HG03108 (cell line): Measurements from ENCODE around the gene EFHC1.
A peak's percentile ranks its signal among the peaks of the same experiment; 100 is the strongest.
"Not testable (repeated sequence)": the region's sequence is repeated elsewhere in the genome, so short reads cannot be mapped to it uniquely, and the experiment has no call there.

Experiments used
- ATAC-seq: cut with Tn5 transposase; IDR thresholded peaks from one replicate; pipeline ENCODE4 v1.9.1; 2021; ENCODE audit warnings: moderate library complexity; ENCODE audit not compliant: unreplicated experiment

The EFHC1 gene

DNA sequence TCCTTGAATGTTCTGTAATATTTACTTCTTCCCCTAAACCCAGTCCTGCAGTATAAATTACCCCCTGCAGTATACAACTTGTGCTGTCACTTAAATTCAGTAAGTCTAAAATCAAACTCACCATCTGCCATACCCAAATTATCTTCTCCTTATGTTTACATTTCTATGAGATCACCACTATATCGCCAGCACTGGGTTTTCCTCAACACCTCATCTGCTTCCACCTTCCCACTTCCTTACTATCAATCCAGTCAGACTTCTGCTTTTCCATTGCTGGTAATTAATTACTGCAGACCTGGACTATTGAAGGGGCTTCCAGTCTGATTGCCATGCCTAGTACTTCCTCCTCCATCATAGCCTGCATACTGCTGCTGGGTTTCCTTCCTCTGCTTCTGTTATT, 15.2 kb downstream of the EFHC1 start:
- no peak for ATAC-seq

DNA sequence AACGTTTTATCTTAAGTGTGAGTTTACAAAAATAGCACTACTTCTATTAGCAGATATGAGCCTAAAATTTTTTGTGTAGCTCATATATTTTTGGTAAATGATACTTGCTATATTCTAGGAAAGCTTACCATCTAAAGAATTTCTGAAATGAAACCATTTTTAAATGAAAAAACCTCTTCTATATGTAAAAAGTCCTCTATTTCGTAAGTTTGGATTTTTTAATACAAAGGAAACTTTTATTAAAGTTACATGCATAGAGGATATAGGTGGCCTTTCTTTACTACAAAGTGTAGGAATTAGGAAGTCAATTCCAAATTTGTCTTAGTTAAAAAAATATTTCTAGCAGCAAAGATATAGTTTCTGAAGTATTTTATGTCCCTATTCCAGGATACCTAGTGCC, 18.8 kb downstream of the EFHC1 start:
- ATAC-seq, result no peak

DNA sequence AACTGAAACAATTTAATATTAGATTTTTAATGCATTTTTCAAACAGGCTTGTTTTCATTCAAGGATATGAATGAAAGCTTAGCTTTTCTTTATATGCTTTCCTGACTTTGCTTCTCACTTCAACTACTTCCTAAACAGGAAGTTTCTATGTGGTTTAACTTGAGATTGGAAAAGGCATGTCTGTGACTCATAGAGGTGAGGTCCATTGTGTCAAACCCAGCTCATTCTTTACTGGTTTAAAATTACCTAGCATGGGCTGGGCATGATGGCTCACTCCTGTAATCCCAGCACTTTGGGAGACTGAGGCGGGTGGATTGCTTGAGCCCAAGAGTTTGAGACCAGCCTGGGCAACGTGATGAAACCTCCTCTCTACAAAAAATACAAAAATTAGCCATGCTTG, 34.4 kb downstream of the EFHC1 start:
- no peak for ATAC-seq

DNA sequence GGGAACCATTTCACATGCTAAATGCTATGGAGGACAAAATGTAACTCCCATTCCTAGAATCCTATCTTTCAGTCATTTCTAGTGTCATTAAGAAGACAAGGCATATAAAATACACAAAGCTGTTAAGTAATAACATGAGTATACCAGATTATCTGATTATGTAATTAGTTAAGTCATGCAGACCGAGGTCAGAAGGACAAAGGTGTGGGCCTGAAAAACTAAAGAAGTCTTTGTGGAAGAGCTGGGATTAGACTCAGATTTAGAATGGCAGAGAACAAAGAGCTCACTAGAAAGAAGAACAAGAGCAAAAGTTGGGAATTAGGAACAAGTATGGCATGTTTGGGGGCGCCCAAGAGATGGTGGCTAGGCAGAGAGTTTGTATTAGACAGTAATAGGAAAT, 37.0 kb downstream of the EFHC1 start:
- ATAC-seq, result no peak

DNA sequence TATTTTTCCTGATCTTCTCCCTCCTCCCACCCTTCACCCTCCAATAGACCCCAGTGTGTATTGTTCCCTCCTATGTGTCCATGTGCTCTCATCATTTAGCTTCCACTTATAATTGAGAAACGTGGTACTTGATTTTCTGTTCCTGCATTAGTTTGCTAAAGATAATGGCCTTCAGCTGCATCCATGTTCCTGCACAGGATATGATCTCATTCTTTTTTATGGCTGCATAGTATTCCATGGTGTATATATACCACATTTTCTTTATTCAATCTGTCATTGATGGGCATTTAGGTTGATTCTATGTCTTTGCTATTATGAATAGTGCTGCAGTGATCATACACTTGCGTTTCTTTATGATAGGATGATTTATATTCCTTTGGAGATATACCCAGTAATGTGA, 41.1 kb downstream of the EFHC1 start:
- not testable (repeated sequence) for ATAC-seq

DNA sequence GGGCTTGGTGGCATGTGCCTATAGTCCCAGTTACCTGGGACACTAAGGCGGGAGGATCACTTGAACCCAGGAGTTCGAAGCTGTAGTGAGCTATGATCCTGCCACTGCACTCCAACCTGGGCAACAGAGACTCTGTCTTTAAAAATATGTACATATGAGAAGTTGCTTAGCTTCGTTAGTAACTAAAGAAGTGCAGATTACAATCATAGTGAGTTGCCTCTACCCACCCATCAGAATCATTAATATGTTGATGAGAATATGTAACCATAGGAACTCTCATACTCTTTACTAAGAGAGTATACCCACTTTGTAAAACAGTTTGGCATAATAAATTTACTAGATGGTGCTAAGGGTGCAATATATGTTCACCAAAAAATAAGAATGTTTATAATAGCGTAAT, 54.0 kb downstream of the EFHC1 start:
- ATAC-seq, result no peak

DNA sequence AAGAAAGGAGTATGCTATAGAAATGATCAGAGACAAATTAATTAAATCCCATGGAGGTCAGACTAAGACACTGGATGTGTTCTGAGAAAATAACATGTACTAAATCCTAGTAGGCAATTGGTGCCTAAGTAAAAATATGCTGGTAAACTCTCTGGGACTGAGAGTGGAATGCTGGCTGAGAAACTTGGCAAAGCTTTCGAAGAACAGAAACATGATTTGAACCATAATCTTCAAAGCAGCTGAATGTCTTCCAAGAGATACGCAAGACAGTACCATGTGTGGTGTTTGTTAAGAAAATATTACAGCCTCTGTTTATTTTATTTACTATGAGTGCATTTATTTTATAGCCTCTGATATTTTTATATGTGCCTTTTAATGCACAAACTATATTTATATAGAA, 55.2 kb downstream of the EFHC1 start:
- ATAC-seq, result no peak

DNA sequence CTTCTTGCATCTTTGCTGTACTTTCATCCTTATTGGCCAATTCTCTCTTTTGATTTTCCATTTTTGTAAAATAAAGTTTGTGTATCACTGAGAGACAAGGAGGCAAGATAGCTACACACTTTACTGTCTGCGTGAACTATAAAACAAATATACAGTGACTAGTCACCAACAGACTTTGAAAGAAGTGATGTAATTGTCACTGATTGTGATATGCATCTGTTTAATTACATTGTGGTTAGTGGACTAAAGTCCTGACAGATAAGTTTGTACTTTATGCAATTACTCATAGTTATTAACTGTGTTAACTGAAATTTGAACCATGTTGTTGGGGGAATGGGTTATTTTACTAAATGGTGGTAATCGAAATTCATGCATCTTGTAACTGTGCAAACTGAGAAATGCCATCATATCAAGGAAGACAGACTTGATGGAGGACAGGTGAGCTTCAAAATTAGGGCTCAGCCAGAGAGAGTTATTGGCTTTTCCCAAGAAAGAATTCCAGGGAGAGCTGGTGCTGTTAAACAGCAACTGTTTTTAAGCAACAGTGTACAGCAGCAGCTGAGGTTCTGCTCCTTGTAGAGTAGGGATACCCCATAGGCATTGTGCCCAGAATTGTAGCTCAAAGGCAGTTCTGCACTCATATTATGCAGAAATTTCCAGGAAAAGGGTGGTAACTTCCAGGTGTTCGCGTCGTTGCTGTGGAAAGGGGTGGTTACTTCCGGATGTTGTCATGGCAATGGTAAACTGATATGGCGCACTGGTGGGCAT, 62.9 kb downstream of the EFHC1 start:
- ATAC-seq, result no peak

DNA sequence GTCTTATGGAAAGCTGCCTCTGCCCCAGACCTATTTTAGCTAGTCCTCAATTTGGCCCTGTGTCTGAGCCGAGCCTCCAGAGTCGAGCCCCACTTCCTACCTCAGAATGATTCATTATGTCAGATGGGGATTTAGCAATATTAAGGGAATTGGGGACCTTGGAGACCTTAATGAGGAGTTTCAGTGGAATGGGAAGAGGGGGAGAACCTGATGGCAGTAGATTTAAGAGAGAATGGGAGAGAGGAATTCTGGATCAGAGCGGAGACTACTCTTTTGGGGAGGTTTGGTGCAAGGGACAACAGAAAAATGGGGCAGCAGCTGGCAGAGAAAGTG, 63.5 kb downstream of the EFHC1 start:
- no peak for ATAC-seq

DNA sequence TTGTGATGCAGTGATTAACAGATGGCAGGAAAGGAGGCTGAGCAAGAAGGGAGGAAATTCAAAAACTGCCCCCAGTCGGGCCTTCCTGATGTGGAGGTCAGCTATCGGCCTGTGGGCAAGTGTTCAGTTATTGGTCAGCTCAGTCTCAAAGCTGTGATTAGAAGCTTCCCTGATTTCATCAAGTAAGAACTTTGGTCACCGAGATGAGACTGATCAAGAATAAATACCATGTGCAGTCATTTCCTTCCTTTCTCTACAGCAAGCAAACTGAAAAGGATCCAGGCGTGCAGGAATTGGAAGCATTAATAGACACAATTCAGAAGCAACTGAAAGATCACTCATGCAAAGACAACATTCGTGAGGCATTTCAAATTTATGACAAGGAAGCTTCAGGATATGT, 69.7 kb downstream of the EFHC1 start:
- no peak for ATAC-seq

DNA sequence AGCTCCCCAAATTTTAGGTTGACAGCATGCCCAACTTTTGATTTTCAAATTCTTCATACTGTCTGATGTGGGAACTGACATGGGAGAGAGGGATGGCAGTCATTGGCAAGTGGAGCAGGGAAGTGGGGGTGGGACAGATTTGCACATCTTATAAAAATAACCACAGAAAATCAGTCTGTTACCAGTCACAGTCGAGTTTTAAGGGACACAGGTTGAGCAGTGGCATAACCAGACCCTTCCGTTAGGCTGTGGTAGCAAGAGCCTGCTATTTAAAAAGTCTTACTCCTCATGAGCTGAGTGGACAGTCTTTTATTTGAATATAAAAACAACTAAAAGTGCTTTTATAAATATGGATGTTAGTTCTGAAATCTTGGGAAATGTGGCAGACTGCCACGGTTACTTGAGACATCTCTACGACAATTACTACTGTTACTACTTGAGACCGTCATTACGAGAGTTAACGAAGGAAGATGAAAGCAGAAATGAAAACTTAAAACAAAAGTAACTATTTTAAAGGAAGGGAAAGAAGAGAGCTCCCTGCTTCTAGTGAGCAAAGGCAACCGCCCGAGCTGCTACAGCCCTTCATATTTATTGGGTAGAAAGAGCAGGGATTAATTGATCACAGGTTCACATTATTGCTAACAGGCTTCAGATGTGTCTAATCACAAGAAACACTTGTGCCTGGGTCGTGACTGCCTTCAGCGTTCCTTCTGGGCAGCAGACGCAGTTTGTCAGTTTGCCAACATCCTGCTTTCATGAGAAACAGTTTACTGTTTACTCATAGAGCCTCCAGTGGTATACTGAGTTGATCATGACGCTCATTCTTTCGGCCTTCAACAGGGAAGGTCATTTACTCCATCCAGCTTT, 71.3 kb downstream of the EFHC1 start:
- ATAC-seq, result peak; percentile 54

DNA sequence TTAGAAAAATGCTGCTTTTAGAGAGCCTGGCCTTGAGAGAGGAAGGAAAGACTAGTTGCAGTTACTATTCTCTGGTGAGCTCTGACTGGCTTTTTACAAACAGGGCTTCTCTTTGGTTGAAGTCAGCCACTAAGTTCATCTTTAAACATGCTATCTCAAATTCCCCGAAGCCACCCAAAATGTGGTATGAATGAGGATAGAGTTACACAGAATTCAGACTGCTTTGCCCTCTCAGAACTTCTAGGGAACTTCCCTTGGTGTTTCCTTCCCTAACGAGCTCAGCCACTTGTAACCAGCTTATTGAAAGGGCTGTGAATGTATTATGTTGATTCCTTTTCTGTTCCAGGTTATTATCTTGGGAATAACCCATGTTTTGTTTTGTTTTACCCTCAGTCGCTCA, 73.5 kb downstream of the EFHC1 start:
- ATAC-seq, result peak; percentile 13

DNA sequence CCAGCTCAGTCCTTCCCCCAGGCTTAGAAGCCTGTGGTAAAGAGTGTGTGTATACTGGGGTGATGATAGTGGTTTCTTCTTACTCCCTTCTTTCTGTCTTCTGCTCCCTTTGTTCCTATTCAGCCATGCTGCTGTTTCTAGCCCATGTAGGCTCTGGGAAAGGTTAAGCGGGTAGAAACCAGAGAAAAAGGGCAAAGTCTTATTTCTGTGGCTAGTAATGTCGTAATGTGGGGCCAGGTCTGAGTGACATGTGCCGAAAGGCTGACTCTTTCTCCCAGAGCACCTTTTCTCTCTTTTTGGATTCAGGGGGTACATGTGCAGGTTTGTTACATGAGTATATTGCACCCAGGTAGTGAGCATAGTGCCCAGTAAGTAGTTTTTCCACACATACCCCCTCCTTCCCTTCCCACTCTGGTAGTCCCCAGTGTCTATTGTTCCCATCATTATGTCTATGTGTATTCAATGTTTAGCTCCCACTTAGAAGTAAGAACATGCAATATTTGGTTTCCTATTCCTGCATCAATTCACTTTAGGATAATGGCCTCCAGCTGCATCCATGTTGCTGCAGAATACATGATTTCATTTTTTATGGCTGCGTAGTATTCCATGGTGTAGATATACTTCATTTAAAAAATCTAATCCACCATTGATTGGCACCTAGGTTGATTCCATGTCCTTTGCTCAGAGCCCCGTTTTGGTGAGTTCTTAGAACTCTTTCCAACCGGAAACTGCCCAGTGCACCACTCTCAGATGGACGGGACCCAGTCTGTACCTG, 74.3 kb downstream of the EFHC1 start:
- ATAC-seq, result no peak

DNA sequence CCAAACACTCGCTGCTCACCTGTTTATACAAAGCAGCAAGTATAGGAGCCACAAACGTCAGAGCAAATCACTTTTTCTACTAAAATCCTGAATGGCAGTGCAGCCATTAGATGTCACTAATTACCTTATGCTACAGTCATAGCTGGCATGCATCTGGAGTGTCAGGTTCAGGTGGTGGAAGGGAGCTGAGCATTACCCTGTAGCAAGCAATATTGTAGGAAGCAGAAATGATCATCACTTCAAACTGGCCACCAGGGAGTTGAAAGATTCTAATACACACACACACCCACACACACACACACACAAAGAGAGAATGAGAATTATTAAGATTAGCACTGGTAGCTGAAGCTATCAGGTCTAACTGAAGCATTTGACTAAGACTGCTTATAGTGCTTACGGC, 75.8 kb downstream of the EFHC1 start:
- no peak for ATAC-seq

DNA sequence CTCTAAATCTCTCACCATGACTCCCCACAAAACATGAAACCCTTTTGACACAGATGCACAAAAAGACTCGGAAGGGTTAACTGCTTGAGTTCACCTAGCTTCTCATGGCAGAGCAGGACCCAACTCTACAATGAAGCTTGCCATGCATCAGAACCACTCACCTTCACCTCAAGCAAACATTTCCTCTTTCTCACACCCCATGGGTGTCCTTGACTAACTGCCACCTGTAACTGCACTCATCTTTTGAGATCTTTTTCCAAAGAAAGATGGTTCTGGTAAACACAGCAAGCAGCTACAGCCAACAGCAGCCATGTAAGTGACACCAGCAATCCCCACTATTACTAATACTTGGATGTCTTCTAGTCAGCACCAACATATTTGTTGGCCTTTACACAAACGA, 76.5 kb downstream of the EFHC1 start:
- ATAC-seq, result no peak

DNA sequence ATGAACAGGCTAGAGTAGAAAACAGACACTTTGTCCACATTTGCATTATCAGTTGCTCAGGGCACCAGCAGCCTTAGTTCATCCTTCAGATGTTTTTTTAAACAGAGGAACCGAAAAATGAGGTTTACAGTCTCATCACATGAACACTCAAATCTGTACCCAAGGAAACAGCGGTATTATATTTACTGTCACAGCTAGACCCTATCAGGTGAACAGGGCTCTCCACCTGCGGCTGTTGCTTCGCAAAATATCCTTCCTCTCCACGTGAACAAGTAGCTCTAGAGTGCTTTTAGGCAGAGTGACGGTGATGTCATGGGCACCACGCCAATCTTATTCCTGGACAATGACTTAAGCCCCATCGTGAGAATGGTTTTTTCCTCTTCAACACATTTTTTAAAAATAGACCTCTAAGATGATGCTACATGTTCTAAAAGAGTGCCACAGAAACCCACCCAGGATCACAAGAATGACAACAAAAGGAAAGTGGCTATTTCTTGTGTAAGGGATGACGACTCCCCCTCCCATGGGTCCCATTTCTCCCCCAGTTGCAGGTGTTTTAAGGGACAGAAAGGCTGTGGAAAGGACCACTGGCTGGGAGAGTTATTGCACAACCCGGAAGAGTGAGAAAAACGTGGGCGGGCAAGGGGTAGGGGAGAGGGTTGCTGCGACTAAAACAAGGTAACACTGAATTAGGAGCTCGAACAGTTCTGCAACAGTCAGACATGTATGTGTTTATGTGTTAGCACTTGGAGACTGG, 77.7 kb downstream of the EFHC1 start:
- ATAC-seq, result peak; percentile 81

DNA sequence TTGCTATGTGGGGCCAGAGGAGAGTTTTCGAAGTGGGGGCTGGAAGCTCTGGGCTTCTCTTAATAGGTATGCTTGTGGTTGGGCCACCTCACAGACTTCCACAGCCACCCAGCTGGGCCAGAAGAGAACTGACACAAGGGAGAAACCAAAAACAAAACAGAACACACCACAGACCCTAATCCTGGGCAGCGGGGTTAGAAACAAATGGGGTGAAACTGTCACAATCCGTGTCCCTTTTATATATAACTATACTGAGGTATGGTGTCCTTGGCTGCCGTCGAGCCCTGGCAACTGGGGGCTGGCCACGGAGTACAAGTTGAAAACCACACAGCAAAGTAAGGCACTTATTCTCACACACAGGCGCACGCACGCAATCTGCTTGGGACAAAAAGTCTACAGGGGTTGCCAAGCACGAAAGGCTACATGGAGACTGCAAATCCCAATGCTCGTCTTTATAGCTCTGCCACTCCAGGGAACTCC, 78.4 kb downstream of the EFHC1 start:
- peak; percentile 33 for ATAC-seq

DNA sequence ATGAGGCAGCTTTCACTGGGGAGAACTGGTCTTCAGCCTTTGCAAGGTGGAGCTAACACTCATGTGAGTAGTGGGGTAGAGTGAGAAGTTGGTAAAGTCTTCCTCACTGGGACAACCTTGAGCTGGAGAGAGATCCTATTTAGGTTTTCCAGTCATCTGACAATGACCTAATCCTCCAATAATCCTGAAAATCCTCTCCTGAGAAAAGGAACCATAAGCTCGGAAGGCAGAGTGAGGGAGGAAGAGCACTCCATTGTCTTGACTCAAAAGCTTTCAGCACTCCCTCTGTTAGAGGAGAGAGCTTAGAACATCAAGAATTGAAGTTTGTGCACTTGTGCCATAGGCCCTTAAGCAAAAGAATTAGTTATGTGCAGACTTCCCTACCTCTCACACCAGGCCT, 78.9 kb downstream of the EFHC1 start:
- no peak for ATAC-seq

DNA sequence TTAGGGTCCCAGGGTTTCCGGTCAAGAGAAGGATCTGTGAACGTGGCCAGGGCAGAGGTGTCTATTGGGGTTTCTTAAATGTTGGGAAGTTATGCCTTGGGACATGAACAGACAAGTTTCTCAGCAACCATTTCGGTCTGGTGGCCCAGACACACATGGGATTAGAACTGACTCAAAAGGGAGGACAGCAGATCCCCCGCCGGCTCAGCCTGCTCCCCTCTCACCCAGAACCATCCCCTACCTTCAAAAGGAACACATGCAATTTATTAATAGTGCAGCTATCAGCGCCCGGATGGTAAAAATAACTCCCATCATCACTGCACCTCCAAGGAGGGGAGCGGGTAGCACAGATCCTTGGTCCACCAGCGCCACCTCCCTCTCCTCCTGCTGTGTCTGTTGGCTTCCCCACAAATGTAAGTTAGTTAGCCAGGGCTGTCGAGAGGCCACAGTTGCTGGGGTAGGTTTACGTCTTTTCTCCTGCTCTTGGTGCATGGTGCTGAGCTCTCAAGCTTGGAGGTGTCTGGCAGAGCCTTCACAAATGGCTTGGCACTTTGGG, 79.6 kb downstream of the EFHC1 start:
- no peak for ATAC-seq
